Stimulated activated CD4-positive, alpha-beta T cell treated with anti-CD3 and anti-CD28 coated beads, Interleukin-12 subunit alpha, Interleukin-12 subunit beta, amount 100 ng/mL, for 48 hours (primary cell): ENCODE measurements around the gene LRRFIP1.
"Not testable (repeated sequence)": the region's sequence is repeated elsewhere in the genome, so short reads cannot be mapped to it uniquely, and the experiment has no call there.

ENCODE experiments used
- DNase-seq, 3 donors: peaks; one replicate each; pipeline ENCODE4 v3.0.0-alpha.2; 2020; ENCODE audit warnings: low read depth in 2 of 3, low spot score in 1 of 3

The LRRFIP1 gene

DNA sequence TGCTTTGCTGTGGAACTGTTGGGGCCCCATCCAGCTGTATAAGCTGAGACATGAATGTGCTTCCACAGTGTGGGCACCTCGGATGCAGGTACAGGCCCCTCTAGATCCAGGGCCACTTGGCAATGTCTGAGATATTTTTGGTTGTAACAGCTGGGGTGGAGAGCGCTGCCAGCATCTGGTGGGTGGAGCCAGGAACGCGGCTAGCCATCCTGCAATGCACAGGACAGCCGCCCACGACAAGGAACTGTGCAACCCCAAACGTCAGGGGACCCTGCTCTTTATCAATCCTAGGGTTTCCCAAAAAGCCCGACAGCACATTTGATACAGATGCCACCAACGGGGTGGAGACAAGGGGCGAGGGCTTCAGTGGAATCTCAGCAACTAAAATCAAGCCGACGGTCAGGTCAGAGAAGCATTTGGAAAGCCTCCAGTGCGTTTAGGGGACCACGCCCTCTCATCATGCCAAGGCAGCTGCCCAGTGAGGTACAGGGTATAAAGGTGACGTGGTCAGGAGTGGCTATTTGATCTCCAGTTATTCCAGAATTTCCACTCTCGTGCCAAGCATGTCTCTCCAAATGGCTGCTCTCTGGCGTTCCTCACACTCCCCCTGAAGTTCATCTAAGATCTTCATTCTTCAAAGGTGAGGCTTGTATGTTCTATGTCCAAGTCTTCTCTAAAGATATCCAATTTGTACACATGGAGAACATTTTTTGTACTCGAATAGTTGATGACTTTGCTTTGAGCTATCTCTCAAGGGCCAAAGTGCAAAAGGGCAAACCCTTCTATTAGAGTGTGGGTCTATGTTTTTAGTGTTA, 55.7 kb downstream of the LRRFIP1 start:
- DNase-seq, result no peak

DNA sequence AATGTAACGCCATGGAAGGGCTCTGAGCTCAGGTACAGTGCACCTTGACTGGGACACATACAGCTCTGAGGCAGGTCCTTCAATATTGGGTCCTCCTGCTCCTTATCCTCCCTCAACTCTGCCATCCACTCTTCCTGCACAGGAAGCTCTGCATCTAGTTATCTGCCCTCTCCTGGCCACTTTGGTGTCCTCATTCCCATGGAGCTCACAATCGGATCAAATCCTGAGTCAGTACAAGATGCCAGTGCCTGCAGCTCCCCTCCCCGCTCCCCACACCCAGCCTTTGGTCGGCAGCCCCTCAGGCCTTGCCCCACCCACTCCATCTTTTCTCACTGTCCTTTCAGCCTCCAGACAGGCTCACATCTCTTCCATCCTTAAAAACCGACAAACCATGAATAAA, 58.0 kb downstream of the LRRFIP1 start:
- DNase-seq, result no peak

DNA sequence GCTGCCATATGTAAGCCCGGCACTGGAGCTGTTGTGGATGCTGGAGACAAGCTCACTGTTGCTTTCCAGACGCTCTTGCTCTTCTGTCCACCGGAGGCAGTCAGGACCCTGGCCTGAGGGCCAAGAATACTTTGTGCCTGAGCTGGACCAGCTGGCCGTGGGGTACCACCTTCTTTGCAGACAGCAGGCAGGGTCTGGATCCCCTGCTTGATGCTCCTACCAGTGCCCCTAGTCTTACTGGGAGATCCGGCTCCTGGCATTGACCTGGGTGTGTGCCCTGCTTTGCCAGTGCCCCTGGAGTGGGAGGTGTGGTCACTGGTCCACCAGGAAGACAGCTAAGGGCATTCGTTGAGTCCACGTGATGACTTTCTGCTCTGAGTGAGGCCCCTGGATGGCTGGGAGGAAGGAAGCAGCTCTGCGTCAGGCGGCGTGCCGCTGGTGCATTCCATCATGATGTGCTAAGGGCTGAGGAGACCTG, 59.3 kb downstream of the LRRFIP1 start:
- no peak for DNase-seq

DNA sequence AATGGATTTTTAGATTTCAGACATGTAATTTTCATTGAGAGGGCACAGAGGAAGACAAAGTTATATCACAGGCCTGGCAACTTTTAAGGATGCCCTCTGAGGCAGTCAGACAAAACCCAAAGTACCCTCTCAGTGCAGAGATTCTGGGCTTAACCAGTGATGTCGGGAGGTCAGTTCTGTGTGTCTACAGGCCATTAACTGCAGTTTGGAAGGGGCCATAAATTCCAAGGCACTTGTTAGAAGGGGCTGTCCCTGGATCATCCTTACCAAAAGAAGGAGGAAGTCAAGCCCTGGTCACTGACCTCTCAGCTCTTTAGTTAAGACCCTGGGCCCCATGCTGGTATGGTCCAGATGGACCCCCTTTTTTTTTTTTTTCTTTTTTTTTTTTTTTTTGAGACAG, 60.7 kb downstream of the LRRFIP1 start:
- no peak for DNase-seq

DNA sequence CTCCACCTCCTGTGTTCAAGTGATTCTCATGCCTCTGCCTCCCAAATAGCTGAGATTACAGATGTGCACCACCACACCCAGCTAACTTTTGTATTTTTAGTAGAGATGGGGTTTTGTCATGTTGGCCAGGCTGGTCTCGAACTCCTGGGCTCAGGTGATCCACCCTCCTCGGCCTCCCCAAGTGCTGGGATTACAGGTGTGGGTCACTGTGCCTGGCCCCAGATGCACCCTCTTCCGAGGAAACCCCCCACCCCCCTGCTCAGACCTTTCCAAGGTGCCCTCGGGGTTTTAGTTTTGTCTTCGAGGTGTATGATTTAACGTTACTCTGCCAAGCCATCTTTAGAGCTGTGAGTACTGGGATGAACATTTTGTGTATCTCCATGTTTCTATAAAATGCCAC, 61.2 kb downstream of the LRRFIP1 start:
- not testable (repeated sequence) for DNase-seq

DNA sequence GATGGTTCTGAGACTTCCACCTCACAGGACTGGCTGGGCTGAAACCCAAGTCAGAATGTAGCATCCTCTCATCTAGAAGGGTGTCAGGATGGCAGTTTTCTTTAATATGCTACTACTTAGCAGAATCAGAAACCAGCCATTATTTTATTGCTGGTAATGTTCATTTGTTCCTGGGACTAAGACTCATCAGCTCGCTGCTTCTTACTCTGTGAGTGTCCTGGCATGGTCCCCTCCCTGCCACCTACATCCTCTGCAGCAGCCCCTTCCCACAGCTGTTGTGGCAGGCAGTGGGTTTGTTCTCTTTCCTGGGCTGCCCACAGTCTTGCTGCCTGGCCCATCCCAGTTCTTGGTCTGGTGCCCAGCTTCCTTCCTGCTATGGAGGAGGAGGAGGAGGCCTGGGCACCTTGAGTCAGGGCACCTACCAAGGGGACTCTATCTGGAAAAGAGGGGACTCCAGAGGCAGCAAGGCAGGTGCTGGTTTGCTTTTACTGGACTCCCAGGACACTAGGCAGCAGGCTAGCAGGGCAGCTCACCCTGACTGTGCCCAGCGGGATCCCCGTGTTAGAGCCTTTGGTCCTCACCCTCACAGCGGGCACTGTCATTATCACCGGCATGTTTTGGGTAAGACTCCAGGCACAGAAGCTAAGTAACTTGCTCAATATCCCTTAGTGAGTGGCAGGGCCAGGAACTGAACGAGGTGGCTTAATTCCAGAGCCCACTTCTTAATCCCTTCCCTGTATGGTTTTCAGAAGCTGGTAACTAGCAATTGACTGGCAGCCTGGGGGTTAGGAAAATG, 62.1 kb downstream of the LRRFIP1 start:
- DNase-seq, result no peak

DNA sequence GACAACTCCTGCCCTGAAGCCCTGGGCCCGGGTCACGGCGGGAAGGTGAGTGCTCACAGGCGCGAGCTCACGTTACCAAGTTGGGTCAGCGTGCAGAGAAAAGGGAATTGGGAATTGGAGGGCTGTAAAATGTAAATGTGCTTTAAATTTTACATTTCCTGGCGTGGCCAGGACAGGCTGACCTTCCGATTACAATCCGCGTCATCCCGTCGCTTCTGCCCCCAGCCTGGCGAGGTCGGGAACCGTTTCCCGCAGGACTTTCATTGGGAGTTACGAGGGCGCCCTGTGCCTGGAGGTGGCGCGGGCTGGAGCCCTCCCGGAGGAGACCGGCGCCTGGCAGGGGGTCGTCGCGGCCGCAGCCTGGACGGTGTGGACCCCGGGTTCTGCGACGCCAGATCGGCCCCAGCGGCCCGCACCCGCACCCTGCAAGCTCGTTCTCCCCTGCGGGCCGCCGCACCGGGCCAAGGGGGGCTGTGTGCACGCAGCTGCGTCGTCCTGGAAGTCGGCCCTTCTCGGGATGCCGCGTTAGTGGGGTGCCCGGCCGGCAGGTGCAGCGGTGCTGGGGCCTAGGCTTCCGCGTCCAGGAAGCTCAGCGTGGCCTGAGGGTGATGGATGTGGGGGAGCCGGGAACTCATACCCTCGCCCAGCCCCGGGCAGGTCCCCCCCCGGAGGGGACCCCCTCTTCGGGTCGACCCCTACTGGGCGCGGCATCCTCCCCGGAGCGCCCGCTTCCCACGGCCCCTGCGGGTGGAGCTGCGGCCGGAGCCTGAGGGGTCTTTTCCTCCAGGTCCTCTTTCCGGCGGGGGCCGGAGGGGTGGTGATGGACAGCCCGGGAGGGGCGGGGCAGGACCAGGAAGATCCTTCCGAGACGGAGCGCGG, 63.9 kb downstream of the LRRFIP1 start:
- no peak for DNase-seq

DNA sequence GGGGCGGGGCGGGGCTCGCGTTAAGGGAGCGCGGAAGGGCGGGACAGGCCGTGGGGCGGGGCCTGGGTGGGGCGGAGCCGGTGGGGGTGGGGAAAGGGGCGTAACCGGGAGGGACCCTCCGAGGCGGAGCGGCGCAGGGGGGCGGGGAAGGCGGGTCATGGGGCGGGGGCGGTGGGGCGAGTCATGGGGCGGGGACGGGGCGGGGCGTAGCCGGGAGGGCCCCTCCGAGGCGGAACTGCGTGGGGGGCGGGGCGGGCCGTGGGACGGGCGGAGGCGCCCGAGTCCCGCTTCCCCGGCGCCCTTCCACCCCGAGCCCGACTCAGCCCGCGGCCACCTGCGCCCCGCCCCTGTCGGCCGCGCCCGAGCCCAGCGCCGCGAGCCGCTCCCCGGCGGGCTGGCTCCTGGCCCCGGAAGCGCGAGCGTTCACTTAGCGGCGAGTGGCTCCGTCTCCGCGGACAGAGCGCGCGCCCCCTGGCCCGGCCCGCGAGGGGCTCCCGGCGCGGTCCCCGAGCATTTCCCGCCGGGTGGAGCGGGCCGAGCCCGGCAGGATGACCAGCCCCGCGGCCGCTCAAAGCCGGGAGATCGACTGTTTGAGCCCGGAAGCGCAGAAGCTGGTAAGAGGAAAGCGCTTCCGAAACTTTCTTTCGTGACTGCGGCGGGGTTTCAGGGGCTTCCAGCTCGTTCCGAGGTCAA, 64.7 kb downstream of the LRRFIP1 start:
- peak; percentile 91 to 94 (median 93) for DNase-seq

DNA sequence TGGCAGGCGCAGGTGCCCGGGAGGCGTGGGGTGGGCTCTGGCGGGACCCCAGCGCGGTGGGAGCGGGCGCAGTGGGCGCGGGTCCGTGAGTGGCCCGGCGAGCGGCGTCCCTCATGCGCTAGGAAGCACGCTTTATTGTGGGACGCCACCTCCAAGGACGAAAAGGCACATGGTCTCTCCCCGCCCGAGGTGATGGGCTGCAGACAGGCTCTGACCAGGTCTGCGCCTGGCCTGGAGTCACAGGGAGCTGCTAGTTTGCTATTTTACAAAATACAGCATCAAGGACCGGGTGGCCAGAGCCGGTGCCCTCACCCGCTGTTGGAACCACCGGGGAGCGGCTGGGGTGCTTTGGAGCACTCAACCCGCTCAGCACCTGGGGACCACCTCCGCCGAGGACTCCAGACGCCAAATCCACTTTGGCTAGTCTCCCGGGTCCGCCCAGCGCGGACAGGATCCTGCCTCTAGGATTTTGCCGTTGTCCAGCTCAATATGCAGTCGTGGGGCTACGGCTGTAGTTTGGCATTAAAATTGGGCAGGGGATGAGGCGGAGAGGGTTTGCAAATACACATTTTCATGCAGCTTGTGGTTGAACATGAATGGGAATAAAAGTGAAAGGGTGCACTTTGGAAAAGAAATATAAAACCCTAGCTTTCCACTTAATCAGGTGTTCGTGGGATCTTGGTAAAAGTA, 65.4 kb downstream of the LRRFIP1 start:
- DNase-seq, result no peak

DNA sequence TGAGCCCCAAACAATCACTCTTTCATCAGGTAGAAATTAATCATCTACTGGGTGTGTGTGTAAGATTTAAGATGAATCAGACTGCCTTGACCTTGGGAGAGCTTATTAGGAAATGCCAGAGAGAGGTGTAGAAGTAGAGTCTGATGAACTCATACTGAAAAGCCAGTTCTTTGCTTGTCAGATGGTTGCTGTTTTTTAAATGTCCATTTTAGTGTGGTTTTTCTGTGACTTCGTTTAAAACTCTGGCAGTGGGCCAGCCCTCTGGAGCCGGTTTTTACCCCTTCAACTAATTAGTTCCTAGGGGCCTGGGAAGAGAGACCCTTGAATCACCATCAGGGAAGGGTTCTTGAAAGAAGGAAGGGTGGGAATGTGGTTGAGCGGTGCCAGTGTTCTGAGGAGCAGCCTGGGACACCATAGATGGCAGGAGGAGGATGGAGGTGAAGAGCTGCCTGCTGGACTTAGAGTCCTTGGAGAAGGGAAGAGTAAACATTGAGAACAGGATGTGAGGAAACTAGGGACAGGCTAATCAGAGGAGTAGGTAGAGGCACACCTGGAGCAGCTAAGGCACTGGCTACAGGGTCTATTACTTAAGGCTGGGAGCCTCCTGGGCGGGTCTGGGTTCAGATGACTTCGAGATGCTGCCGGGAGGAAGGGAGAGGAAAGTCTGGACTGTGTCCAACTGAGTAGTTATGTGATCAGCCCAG, 66.1 kb downstream of the LRRFIP1 start:
- DNase-seq, result no peak

DNA sequence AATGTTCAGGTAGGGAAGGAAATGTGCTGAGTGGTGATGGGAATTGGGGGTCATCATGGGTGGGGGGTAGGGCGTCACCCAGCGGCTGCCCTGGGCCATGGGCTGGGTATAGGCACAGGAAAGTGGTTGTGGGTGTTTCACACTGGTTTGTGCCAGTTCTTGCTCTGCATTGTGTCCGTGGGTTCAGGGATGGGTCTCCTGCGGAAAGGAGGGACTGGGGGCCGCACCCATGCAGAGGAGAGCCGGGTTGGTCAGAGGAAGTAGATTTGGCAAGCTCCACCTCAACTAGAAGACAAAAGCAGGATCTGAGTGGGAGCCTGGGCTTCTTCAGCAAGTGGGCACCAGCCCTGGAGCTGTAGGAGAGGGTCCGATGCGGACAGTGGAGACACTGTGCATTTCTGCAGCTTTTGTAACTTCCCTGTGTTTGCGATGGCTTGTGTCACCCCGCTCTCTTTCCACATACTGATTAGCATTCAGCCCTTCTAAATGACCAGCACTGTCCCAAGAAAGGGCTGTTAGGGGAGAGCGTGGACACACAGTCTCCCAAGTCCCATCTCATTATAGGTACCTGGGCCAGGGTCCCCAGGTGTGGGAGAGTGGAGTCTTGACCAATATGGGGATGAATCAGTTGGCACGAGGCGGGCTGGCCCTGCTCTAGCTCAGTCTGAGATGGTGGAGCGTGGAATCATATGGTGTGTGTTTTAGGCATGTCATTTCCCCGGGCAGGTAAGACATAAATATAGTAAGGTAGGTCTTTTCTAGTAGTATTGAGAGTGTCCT, 67.2 kb downstream of the LRRFIP1 start:
- DNase-seq, result no peak

DNA sequence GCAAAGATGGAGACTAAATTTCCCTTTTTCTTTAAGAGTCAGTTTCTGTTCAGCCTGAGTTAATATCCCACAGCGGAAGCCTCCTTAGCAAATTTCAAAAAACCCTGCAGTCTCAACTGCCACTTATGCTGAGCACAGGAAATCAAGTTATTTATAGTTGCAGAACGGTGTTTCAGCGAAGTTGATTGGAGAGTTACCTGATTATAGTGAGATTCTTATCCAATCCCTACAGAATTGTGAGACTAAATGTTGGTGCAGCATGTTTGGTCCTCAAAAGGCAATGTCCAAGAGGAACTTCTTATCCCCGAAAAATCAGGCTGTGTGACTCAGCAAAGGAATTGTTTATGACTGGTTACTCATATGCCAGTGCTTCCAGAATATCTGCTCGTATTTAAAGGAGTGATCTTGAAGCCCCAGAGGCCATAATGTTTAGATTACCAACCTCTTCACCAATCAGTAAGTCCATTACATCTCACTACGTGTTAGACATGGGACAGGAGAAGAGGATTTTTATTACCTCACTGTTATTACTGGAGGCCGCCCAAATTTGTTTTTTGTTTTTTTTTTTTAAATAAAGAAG, 67.9 kb downstream of the LRRFIP1 start:
- DNase-seq, result no peak

DNA sequence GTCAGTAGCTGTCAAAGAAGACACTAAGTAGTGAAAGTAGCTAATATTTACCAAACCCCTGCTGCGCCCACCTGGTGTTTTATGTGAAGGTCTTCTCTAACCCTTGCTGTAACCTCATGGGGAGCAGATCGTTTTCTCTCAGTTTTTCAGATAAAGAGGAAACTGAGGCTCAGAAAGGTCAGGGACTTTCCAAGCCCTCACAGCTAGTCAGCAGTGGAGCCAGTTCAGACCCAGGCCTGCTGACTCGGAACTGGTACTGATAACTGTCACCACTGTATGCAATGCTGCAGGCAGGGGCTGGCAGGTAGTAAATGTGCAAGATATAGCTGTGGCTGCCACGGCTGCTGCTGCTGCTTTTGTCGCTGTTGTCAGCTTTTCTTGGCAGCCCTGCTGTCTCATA, 69.1 kb downstream of the LRRFIP1 start:
- no peak for DNase-seq

DNA sequence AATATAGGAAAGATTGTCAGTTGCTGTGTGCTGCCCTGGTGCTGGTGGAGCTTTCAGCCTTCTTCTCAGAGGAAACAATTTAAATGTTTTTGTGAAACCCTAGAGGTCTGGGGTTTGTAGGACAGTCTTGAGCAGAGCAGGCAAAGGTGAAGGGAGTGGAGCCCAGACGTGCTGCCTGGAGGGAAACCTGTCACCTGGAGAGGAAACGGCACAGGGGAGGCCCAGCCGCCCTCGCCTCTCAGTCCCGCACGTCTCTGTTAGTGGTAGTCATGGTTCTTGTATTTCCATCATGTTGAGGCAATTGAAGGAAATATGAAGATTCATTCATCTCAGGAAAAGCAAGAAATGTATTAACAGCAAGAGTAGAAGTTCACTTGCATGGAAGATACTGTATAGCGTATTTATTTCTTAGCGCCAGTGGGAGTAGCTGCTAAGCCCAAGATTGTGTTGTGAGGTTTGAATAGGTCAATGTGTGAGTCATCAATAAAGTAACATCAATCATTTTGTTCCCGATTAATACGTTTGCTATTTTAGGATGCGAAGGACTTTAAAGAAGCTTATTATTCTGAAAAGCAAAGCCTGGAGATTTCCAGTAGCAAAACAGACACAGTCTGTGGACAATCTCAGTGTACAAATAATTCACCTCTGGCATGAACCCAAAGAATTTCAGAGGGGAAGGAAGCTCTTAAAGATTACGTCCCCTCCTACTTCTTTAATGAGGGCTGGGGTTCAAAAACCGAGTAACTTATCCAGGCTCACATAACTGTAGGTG, 70.4 kb downstream of the LRRFIP1 start:
- no peak for DNase-seq

DNA sequence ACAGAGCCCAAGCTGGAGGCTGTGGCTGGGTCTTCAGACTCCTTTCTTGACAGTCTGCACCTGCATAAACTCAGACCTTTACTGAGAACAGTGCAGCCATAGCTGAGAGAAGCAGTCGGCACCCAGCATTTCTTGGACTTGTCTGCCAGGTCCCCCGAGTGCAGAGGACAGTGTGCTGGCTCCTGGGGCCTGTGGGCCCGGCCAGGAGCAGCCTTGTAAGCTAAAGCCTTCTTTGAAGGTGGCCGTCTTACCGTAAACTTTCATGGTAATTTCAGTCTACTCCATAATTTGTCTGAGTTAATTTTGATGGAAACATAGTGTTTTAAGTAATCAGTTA, 70.9 kb downstream of the LRRFIP1 start:
- DNase-seq, result no peak

DNA sequence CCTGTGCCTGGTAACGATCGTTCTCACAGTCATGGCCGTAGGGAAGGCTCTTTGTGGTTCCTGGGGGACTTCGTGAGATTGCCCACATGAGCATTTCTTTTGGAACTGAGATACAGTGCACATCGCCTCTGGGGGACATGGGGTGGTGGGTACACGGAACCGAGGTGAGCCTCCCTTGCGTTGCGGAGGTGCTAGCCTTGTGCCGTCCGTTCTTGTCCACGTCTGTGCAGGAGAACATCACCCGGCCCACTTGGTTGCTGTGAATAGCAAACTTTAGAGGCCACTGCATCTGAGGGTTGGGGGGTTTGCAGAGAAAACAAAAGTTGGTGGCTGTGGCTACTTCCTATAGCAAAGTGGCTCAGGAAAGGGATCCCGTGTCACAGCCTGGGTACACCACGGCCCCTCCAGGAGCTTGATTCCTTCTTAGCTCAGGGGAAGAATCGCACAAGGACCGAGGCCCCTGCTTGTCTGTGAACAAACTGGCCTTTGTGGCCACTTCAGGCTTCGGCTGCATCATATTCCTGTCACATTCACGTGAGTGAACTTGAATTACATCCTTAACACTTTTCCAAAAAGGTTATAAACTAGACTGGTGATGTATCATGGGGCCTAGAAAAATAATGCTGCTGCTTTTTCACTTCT, 72.6 kb downstream of the LRRFIP1 start:
- no peak for DNase-seq

DNA sequence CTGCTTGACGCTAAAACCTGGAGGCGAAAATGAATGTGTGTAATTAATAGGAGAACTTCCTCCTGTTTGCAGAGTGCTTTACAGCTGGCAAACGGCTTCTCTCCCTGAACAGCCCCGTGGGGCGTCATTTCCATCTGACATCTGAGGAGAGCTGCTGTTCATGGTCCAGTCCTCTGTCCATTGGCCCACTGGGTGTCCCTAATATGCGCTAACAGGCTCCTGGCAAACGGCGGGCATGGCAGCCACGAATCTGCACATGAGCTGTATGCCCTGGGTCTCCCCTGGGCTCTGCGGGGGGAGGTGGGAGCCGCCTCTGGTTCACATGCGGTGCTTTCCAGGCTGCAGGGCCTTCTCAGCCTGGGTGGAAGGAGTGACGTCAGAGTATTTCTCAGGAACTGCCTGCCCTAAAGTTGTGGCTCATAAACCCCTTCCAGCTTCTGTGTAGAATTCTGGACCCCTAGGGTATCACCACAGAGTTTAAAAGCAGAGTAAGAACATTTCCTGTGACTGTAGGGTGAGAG, 73.2 kb downstream of the LRRFIP1 start:
- peak; percentile 68 to 76 (median 75) for DNase-seq
